ENCODE data around the gene KLHL3. TPM values are rescaled to one million over a fixed set of nuclear protein-coding genes. Genes with fewer than 3 reads are reported as not detected.

Gene KLHL3
- total RNA-seq, 2 experiments from 2014 or later = 24.1 to 27.1 TPM

GRCh38 chr5:137699336-137700281 is 36.3 kb downstream of the KLHL3 start:
- ChIA-PET CTCF (interaction anchor here (1.0 to 1.1 kb wide), 2 partner anchors 9 to 42 kb away, joined by 3 read pairs; no protein-coding TSS in a partner anchor), POLR2A (no interaction called here)
- no peak overlapping the region for H3K27ac Mint-ChIP-seq
- H3K4me3 Mint-ChIP-seq = no peak overlapping the region
- H3K27me3 Mint-ChIP-seq = no peaks in the 10 kb centered on the region
- peaks cover 11% of the 10 kb centered on the region for H3K9me3 Mint-ChIP-seq
- peaks cover 33% of the 10 kb centered on the region for H3K4me1 Mint-ChIP-seq
- H3K36me3 Mint-ChIP-seq (ENCODE audit: low read depth) = peaks cover 59% of the 10 kb centered on the region
- no peak for DNase-seq

DNA sequence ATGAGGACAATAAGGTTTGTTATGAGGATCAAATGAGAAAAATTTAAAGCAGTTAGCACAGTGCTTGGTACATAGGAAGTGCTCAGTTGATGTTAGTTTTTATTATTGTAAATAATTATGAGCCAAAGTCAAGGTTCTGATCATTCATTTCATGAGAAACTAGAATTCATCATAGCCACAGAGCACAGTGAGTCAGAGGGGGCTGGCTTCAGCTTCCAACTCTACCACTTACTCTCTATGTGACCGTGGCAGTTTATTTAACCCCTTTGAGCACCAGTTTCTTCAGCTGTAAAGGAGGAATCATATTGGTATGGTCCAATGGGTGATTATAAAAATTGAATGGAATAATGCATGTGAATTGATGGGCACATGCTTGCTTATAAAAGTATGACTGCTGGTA is 39.4 kb downstream of the KLHL3 start:
- Mint-ChIP-seq H3K9me3 (peaks cover 11% of the 10 kb centered on the region), H3K36me3 (ENCODE audit: low read depth) (peaks cover 49% of the 10 kb centered on the region), H3K27me3 (no peaks in the 10 kb centered on the region), H3K27ac (peak overlapping the region; percentile 93), H3K4me1 (peaks cover 42% of the 10 kb centered on the region), H3K4me3 (no peak overlapping the region)
- DNase-seq = no peak
- ChIA-PET POLR2A (no interaction called here), CTCF (interaction anchor here (0.6 to 1.3 kb wide), 4 partner anchors 12 to 57 kb away, joined by 3 to 4 read pairs (median 4); no protein-coding TSS in a partner anchor)

DNA sequence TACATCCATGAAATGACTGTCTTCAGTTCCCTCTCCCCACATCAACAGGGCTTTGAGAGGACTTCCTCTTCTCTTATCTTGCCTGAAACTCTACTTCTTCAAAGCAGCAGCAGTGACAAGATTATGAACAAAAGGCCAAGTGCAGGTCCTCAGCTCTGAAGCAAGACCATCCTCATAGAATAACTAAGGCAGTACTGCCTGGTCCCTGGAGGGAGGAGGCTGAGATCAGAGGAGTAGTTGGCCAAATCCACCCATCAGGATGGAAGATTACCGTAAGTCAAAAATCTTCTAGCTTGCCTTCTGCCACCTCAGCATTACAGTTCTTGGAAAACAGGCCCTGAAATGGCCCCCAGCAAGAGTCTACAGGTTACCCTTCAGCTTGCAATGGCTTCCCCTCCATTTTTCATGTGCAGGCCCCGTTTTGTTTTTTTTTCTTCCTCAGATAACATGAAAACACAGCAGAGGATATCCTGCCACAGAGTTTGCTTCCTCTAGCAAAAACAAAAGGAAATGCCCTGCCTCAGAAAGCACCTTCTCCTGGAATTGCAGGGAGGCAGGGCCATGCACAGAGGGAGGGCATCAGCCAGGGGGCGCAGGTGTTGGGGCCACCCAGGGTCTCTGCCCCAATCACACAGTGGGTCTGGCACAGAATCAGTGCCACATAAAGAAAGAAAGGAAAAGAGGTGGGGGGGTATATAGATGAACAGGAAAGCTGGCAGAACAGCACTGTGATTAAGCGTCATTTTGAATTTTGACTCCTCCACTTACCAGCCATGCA is 40.0 kb downstream of the KLHL3 start:
- POLR2A ChIA-PET = interaction anchor here (0.7 kb wide), 1 partner anchor 16 kb away, joined by 4 read pairs; no protein-coding TSS in a partner anchor
- peak; percentile 47 for DNase-seq
- H3K36me3 Mint-ChIP-seq (ENCODE audit: low read depth) = peaks cover 47% of the 10 kb centered on the region
- no peaks in the 10 kb centered on the region for H3K27me3 Mint-ChIP-seq
- H3K4me3 Mint-ChIP-seq = peak overlapping the region; percentile 40
- H3K9me3 Mint-ChIP-seq = peaks cover 11% of the 10 kb centered on the region
- peak overlapping the region; percentile 93 for H3K27ac Mint-ChIP-seq
- CTCF ChIA-PET = interaction anchor here (0.6 to 1.8 kb wide), 10 partner anchors 10 to 327 kb away, joined by 3 to 4 read pairs (median 3); no protein-coding TSS in a partner anchor
- H3K4me1 Mint-ChIP-seq = peaks cover 42% of the 10 kb centered on the region

- CTCF ChIA-PET = interaction anchor here (0.5 to 1.8 kb wide), 4 partner anchors 27 to 202 kb away, joined by 3 to 4 read pairs (median 4); no protein-coding TSS in a partner anchor
- peak overlapping the region; percentile 76 for H3K27ac Mint-ChIP-seq
- H3K9me3 Mint-ChIP-seq = peaks cover 11% of the 10 kb centered on the region
- no peaks in the 10 kb centered on the region for H3K27me3 Mint-ChIP-seq
- no peak for DNase-seq
- POLR2A ChIA-PET = no interaction called here
- H3K4me1 Mint-ChIP-seq = peaks cover 40% of the 10 kb centered on the region
- H3K36me3 Mint-ChIP-seq (ENCODE audit: low read depth) = peaks cover 56% of the 10 kb centered on the region
- H3K4me3 Mint-ChIP-seq = no peak overlapping the region
Measured at GRCh38 chr5:137693951-137694721, 41.8 kb downstream of the KLHL3 start.

DNA sequence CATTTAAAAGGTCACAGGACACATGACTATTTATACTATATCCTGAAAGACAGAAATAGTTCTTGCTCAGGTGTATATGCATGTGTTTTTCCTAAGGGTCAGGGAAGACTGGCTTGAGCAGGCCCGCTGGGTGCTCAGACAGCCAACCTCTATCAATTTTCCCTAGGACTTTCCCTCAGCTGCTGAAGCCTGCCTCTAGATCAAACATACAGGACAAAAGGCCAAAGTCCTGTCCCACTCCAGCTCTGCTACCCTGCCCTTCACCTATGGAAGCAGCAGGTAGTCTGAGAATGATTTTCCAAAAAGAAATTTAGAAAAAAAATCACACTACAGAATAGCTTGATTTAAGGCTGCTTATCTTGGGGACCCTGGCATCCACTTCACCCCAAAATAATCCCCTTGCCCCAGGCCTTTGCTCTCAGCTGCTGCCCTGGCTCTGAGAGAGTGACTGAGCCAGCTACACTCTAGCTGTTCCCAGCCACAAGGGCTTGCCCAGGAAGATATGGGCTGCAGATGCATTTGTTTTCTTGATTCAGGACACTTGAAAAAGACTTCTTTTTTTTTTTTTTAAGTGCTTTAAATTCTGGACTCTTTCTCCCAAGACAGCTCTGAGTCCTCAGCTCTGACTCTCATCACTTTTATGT is 42.5 kb downstream of the KLHL3 start:
- peaks cover 39% of the 10 kb centered on the region for H3K4me1 Mint-ChIP-seq
- no peak for DNase-seq
- H3K36me3 Mint-ChIP-seq (ENCODE audit: low read depth) = peaks cover 51% of the 10 kb centered on the region
- H3K27me3 Mint-ChIP-seq = no peaks in the 10 kb centered on the region
- no peak overlapping the region for H3K27ac Mint-ChIP-seq
- H3K9me3 Mint-ChIP-seq = peaks cover 11% of the 10 kb centered on the region
- no peak overlapping the region for H3K4me3 Mint-ChIP-seq
- CTCF ChIA-PET = interaction anchor here (0.6 to 1.4 kb wide), 3 partner anchors 26 to 42 kb away, joined by 3 to 4 read pairs (median 4); no protein-coding TSS in a partner anchor
- POLR2A ChIA-PET = no interaction called here

DNA sequence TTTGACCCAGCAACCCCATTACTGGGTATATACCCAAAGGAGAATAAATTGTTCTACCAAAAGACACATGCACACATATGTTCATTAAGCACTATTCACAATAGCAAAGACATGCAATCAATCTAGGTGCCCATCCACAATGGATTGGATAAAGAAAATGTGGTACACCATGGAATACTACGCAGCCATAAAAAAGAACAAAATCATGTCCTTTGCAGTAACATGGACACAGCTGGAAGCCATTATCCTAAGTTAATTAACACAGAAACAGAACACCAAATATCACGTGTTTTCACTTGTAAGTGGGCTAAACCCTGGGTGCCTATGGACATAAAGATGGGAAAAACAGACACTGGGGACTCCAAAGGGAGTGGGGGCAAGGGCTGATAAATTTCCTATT is 46.6 kb downstream of the KLHL3 start:
- Mint-ChIP-seq H3K36me3 (ENCODE audit: low read depth) (peaks cover 25% of the 10 kb centered on the region), H3K27ac (no peak overlapping the region), H3K27me3 (no peaks in the 10 kb centered on the region), H3K9me3 (no peaks in the 10 kb centered on the region), H3K4me1 (peaks cover 6% of the 10 kb centered on the region), H3K4me3 (no peak overlapping the region)
- DNase-seq = no peak
- ChIA-PET CTCF (no interaction called here), POLR2A (no interaction called here)

GRCh38 chr5:137688210-137688840 is 47.6 kb downstream of the KLHL3 start:
- H3K4me3 Mint-ChIP-seq = no peak overlapping the region
- no peaks in the 10 kb centered on the region for H3K9me3 Mint-ChIP-seq
- no peak overlapping the region for H3K27ac Mint-ChIP-seq
- no peaks in the 10 kb centered on the region for H3K4me1 Mint-ChIP-seq
- POLR2A ChIA-PET = no interaction called here
- CTCF ChIA-PET = interaction anchor here (0.6 to 1.0 kb wide), 2 partner anchors 11 to 179 kb away, joined by 3 read pairs; no protein-coding TSS in a partner anchor
- peaks cover 27% of the 10 kb centered on the region for H3K36me3 Mint-ChIP-seq (ENCODE audit: low read depth)
- DNase-seq = no peak
- no peaks in the 10 kb centered on the region for H3K27me3 Mint-ChIP-seq

DNA sequence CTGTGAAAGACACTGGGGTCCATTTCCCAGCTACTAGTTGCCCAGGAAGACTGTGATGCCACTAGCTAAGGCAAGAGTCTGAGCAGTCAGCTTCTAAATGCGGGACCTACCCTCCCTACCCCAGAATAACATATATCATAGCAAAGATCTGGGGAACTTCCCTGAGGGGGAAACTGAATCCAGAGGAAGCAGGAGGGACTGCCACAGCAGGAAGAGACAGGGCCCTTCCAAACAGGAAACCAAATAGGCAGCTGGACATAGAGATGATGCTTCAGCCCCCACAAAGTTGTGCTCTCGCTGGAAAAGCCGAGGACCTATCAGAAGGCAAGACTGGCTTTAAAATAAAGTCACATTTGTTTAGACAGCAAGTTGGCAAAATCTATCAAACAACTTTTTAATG is 51.1 kb downstream of the KLHL3 start:
- ChIA-PET POLR2A (no interaction called here), CTCF (interaction anchor here (0.7 to 1.2 kb wide), 2 partner anchors 11 to 18 kb away, joined by 3 read pairs; no protein-coding TSS in a partner anchor)
- DNase-seq = no peak
- Mint-ChIP-seq H3K9me3 (no peaks in the 10 kb centered on the region), H3K36me3 (ENCODE audit: low read depth) (peaks cover 18% of the 10 kb centered on the region), H3K4me3 (no peak overlapping the region), H3K27ac (no peak overlapping the region), H3K4me1 (no peaks in the 10 kb centered on the region), H3K27me3 (no peaks in the 10 kb centered on the region)

DNA sequence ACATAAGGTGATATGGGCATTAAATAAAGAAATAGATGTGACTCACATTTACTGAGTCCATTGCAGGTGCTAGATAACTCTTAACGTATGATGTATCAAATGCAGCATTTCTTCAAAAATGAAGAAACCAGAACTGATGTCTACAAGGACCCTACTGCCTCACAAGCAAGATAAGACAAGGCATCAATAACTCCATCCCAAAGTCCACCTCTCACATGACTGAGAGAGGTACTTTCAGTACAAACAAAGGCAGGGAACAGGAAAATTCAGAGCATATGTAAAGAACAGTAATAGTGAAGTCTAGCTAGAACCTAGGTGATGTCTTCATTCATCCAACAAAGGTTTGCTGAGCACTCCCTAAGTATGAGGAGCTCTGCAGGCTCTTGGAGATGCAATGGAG is 54.7 kb downstream of the KLHL3 start:
- no peak for DNase-seq
- CTCF ChIA-PET = interaction anchor here (1.2 kb wide), 1 partner anchor 15 kb away, joined by 3 read pairs; no protein-coding TSS in a partner anchor

GRCh38 chr5:137679910-137680309 is 56.0 kb downstream of the KLHL3 start:
- DNase-seq = no peak
- no peaks in the 10 kb centered on the region for H3K27me3 Mint-ChIP-seq
- H3K9me3 Mint-ChIP-seq = no peaks in the 10 kb centered on the region
- peaks cover 23% of the 10 kb centered on the region for H3K36me3 Mint-ChIP-seq (ENCODE audit: low read depth)
- no peak overlapping the region for H3K4me3 Mint-ChIP-seq
- CTCF ChIA-PET = interaction anchor here (1.2 to 1.4 kb wide), 2 partner anchors 14 to 20 kb away, joined by 3 read pairs; no protein-coding TSS in a partner anchor
- no peaks in the 10 kb centered on the region for H3K4me1 Mint-ChIP-seq
- POLR2A ChIA-PET = interaction anchor here (0.5 kb wide), 1 partner anchor 16 kb away, joined by 4 read pairs; no protein-coding TSS in a partner anchor
- H3K27ac Mint-ChIP-seq = no peak overlapping the region

More for the DNA sequence above, 54.7 kb downstream of the KLHL3 start:
- H3K27me3 Mint-ChIP-seq = no peaks in the 10 kb centered on the region
- no peaks in the 10 kb centered on the region for H3K9me3 Mint-ChIP-seq
- no peaks in the 10 kb centered on the region for H3K4me1 Mint-ChIP-seq
- POLR2A ChIA-PET = no interaction called here
- H3K4me3 Mint-ChIP-seq = no peak overlapping the region
- H3K27ac Mint-ChIP-seq = no peak overlapping the region
- peaks cover 19% of the 10 kb centered on the region for H3K36me3 Mint-ChIP-seq (ENCODE audit: low read depth)

DNA sequence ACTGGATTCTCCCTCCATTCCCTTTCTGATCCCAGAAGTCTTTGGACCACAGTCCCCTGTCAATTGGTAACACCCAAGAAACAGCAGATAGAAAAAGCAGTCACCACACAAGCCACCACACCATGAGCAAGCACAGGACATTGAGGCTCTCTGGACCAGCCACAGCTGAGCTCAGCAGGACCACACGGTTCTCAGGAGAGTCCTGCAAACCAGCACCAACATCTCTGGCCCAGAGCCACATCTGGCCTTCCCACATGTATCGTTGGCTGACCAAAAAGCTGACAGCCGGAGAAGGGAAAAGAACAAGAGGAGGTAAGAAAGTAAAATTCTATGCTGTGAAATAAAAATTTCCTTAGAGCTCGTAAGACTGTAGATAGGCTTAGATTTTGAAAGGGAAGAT is 56.7 kb downstream of the KLHL3 start:
- no peak for DNase-seq
- ChIA-PET CTCF (interaction anchor here (1.4 kb wide), 1 partner anchor 19 kb away, joined by 3 read pairs; no protein-coding TSS in a partner anchor), POLR2A (interaction anchor here (0.5 kb wide), 1 partner anchor 16 kb away, joined by 4 read pairs; no protein-coding TSS in a partner anchor)
- Mint-ChIP-seq H3K4me3 (no peak overlapping the region), H3K4me1 (no peaks in the 10 kb centered on the region), H3K27ac (no peak overlapping the region), H3K9me3 (no peaks in the 10 kb centered on the region), H3K27me3 (no peaks in the 10 kb centered on the region), H3K36me3 (ENCODE audit: low read depth) (peaks cover 20% of the 10 kb centered on the region)
